ENCODE data around the gene ART1. TPM values are rescaled to one million over a fixed set of nuclear protein-coding genes. Genes with fewer than 3 reads are reported as not detected.
A peak's percentile ranks its signal among the peaks of the same experiment; 100 is the strongest.

ART1 gene
- total and polyA plus RNA-seq, 2 donors = 0.02 TPM; not detected in 1

- H3K27ac ChIP-seq (ENCODE audit: low read depth in 1 of 2, low read length in 1 of 2) = no peak overlapping the region
- no peaks in the 10 kb centered on the region for H3K4me1 ChIP-seq (ENCODE audit: control insufficient read depth in 2 of 2, insufficient read depth in 2 of 2, low read length in 2 of 2)
- H3K27me3 ChIP-seq (ENCODE audit: control insufficient read depth in 2 of 2, insufficient read depth in 1 of 2, low read length in 1 of 2) = no peaks in the 10 kb centered on the region
- peaks cover 47 to 76% of the 10 kb centered on the region in 2 donors for H3K36me3 ChIP-seq (ENCODE audit: control insufficient read depth in 2 of 2, insufficient read depth in 2 of 2, low read length in 1 of 2)
- no peak for DNase-seq (ENCODE audit: low read depth in 6 of 9, low spot score in 9 of 9)
- H3K4me3 ChIP-seq (ENCODE audit: low read length in 2 of 2) = no peak overlapping the region
- 99% methylated on average over 7 of the region's 7 CpGs for WGBS
- no peaks in the 10 kb centered on the region for H3K9me3 ChIP-seq (ENCODE audit: control insufficient read depth in 2 of 2, insufficient read depth in 1 of 2, low read length in 1 of 2)
Measured at GRCh38 chr11:3685923-3686322, 41.0 kb downstream of the ART1 start.

DNA sequence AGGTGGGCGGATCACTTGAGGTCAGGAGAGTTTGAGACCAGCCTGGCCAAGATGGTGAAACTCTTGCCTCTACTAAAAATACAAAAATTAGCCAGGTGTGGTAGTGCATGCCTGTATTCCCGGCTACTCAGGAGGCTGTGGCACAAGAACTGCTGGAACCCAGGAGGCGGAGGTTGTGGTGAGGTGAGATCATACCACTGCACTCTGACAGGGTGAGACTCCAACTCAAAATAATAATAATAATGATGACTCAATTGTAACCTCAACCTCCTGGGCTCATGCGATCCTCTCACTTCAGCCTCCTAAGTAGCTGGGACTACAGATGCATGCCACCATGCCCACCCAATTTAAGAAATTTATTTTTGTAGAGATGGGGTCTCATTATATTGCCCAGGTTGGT, 41.8 kb downstream of the ART1 start:
- WGBS = over 99% methylated on average over 4 of the region's 4 CpGs

GRCh38 chr11:3700410-3700809, 55.5 kb downstream of the ART1 start:
- no peak overlapping the region for H3K4me3 ChIP-seq (ENCODE audit: low read length in 2 of 2)
- no peaks in the 10 kb centered on the region for H3K27me3 ChIP-seq (ENCODE audit: control insufficient read depth in 2 of 2, insufficient read depth in 1 of 2, low read length in 1 of 2)
- DNase-seq (ENCODE audit: low read depth in 6 of 9, low spot score in 9 of 9) = no peak
- no peak overlapping the region for H3K27ac ChIP-seq (ENCODE audit: low read depth in 1 of 2, low read length in 1 of 2)
- peaks cover 52 to 78% of the 10 kb centered on the region in 2 donors for H3K36me3 ChIP-seq (ENCODE audit: control insufficient read depth in 2 of 2, insufficient read depth in 2 of 2, low read length in 1 of 2)
- WGBS = 94% methylated on average over 2 of the region's 2 CpGs
- H3K4me1 ChIP-seq (ENCODE audit: control insufficient read depth in 2 of 2, insufficient read depth in 2 of 2, low read length in 2 of 2) = no peaks in the 10 kb centered on the region
- H3K9me3 ChIP-seq (ENCODE audit: control insufficient read depth in 2 of 2, insufficient read depth in 1 of 2, low read length in 1 of 2) = no peaks in the 10 kb centered on the region

More for the DNA sequence above, 41.8 kb downstream of the ART1 start:
- Histone ChIP-seq H3K4me3 (ENCODE audit: low read length in 2 of 2) (no peak overlapping the region), H3K36me3 (ENCODE audit: control insufficient read depth in 2 of 2, insufficient read depth in 2 of 2, low read length in 1 of 2) (peaks cover 46 to 76% of the 10 kb centered on the region in 2 donors), H3K27me3 (ENCODE audit: control insufficient read depth in 2 of 2, insufficient read depth in 1 of 2, low read length in 1 of 2) (no peaks in the 10 kb centered on the region), H3K9me3 (ENCODE audit: control insufficient read depth in 2 of 2, insufficient read depth in 1 of 2, low read length in 1 of 2) (no peaks in the 10 kb centered on the region), H3K4me1 (ENCODE audit: control insufficient read depth in 2 of 2, insufficient read depth in 2 of 2, low read length in 2 of 2) (no peaks in the 10 kb centered on the region), H3K27ac (ENCODE audit: low read depth in 1 of 2, low read length in 1 of 2) (no peak overlapping the region)
- DNase-seq (ENCODE audit: low read depth in 6 of 9, low spot score in 9 of 9) = no peak

GRCh38 chr11:3700910-3701309, 56.0 kb downstream of the ART1 start:
- no peak overlapping the region for H3K4me3 ChIP-seq (ENCODE audit: low read length in 2 of 2)
- no peaks in the 10 kb centered on the region for H3K9me3 ChIP-seq (ENCODE audit: control insufficient read depth in 2 of 2, insufficient read depth in 1 of 2, low read length in 1 of 2)
- no peak overlapping the region for H3K27ac ChIP-seq (ENCODE audit: low read depth in 1 of 2, low read length in 1 of 2)
- H3K27me3 ChIP-seq (ENCODE audit: control insufficient read depth in 2 of 2, insufficient read depth in 1 of 2, low read length in 1 of 2) = no peaks in the 10 kb centered on the region
- 96% methylated on average over 2 of the region's 2 CpGs for WGBS
- H3K36me3 ChIP-seq (ENCODE audit: control insufficient read depth in 2 of 2, insufficient read depth in 2 of 2, low read length in 1 of 2) = peaks cover 50 to 78% of the 10 kb centered on the region in 2 donors
- H3K4me1 ChIP-seq (ENCODE audit: control insufficient read depth in 2 of 2, insufficient read depth in 2 of 2, low read length in 2 of 2) = no peaks in the 10 kb centered on the region
- no peak for DNase-seq (ENCODE audit: low read depth in 6 of 9, low spot score in 9 of 9)

DNA sequence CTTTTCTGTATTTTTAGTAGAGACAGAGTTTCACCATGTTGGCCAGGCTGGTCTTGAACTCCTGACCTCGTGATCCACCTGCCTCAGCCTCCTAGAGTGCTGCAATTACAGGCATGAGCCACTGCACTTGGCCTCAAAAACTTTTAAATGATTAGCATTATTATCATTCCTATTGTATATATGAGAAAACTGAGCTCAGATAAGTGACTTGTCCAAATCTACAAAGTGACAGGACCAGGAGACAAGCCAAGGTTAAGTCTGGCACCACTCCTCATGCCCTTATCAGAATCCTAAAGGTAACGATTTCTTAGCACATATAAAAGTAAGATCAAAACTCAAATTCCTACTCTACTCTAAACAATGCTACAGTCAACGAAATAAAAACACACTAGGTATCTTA, 58.5 kb downstream of the ART1 start:
- Histone ChIP-seq H3K4me3 (ENCODE audit: low read length in 2 of 2) (no peak overlapping the region), H3K36me3 (ENCODE audit: control insufficient read depth in 2 of 2, insufficient read depth in 2 of 2, low read length in 1 of 2) (peaks cover 42 to 79% of the 10 kb centered on the region in 2 donors), H3K9me3 (ENCODE audit: control insufficient read depth in 2 of 2, insufficient read depth in 1 of 2, low read length in 1 of 2) (no peaks in the 10 kb centered on the region), H3K27me3 (ENCODE audit: control insufficient read depth in 2 of 2, insufficient read depth in 1 of 2, low read length in 1 of 2) (no peaks in the 10 kb centered on the region), H3K4me1 (ENCODE audit: control insufficient read depth in 2 of 2, insufficient read depth in 2 of 2, low read length in 2 of 2) (no peaks in the 10 kb centered on the region), H3K27ac (ENCODE audit: low read depth in 1 of 2, low read length in 1 of 2) (no peak overlapping the region)
- 96% methylated on average over 3 of the region's 3 CpGs for WGBS
- no peak for DNase-seq (ENCODE audit: low read depth in 6 of 9, low spot score in 9 of 9)

- no peak for DNase-seq (ENCODE audit: low read depth in 6 of 9, low spot score in 9 of 9)
- H3K4me1 ChIP-seq (ENCODE audit: control insufficient read depth in 2 of 2, insufficient read depth in 2 of 2, low read length in 2 of 2) = no peaks in the 10 kb centered on the region
- 98% methylated on average over 2 of the region's 2 CpGs for WGBS
- no peaks in the 10 kb centered on the region for H3K27me3 ChIP-seq (ENCODE audit: control insufficient read depth in 2 of 2, insufficient read depth in 1 of 2, low read length in 1 of 2)
- H3K36me3 ChIP-seq (ENCODE audit: control insufficient read depth in 2 of 2, insufficient read depth in 2 of 2, low read length in 1 of 2) = peaks cover 25 to 71% of the 10 kb centered on the region in 2 donors
- H3K4me3 ChIP-seq (ENCODE audit: low read length in 2 of 2) = no peak overlapping the region
- no peak overlapping the region for H3K27ac ChIP-seq (ENCODE audit: low read depth in 1 of 2, low read length in 1 of 2)
- H3K9me3 ChIP-seq (ENCODE audit: control insufficient read depth in 2 of 2, insufficient read depth in 1 of 2, low read length in 1 of 2) = no peaks in the 10 kb centered on the region
Measured at GRCh38 chr11:3707176-3707575, 62.2 kb downstream of the ART1 start.

DNA sequence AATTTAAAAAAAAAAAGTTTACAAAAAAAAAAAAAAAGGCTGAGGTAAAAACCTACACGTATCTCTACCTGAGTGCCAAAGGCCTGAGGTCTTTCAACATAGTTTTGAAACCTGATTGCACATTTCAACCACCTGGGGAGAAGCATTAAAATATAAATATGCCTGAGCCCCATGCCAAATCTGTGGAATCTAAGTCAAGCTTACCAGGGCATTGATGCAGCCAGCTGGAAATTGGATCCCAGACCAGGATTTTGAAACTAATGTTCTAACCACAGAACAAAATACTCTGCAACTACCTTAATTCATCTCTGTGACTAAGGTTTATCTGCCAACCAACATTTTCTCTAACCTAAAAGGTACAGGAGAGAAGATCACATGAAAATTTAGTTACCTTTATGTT, 65.0 kb downstream of the ART1 start:
- no peak overlapping the region for H3K27ac ChIP-seq (ENCODE audit: low read depth in 1 of 2, low read length in 1 of 2)
- DNase-seq (ENCODE audit: low read depth in 6 of 9, low spot score in 9 of 9) = peak in 1 of 9 donors; percentile 16
- H3K27me3 ChIP-seq (ENCODE audit: control insufficient read depth in 2 of 2, insufficient read depth in 1 of 2, low read length in 1 of 2) = no peaks in the 10 kb centered on the region
- no peaks in the 10 kb centered on the region for H3K9me3 ChIP-seq (ENCODE audit: control insufficient read depth in 2 of 2, insufficient read depth in 1 of 2, low read length in 1 of 2)
- peaks cover 26 to 74% of the 10 kb centered on the region in 2 donors for H3K36me3 ChIP-seq (ENCODE audit: control insufficient read depth in 2 of 2, insufficient read depth in 2 of 2, low read length in 1 of 2)
- no peaks in the 10 kb centered on the region for H3K4me1 ChIP-seq (ENCODE audit: control insufficient read depth in 2 of 2, insufficient read depth in 2 of 2, low read length in 2 of 2)
- WGBS = 95% methylated on average over 1 of the region's 1 CpG
- no peak overlapping the region for H3K4me3 ChIP-seq (ENCODE audit: low read length in 2 of 2)

- 98% methylated on average over 4 of the region's 4 CpGs for WGBS
- Histone ChIP-seq H3K27ac (ENCODE audit: low read depth in 1 of 2, low read length in 1 of 2) (peak overlapping the region in 1 of 2 donors; percentile 53), H3K9me3 (ENCODE audit: control insufficient read depth in 2 of 2, insufficient read depth in 1 of 2, low read length in 1 of 2) (no peaks in the 10 kb centered on the region), H3K36me3 (ENCODE audit: control insufficient read depth in 2 of 2, insufficient read depth in 2 of 2, low read length in 1 of 2) (peaks cover 30 to 74% of the 10 kb centered on the region in 2 donors), H3K4me1 (ENCODE audit: control insufficient read depth in 2 of 2, insufficient read depth in 2 of 2, low read length in 2 of 2) (no peaks in the 10 kb centered on the region), H3K4me3 (ENCODE audit: low read length in 2 of 2) (no peak overlapping the region), H3K27me3 (ENCODE audit: control insufficient read depth in 2 of 2, insufficient read depth in 1 of 2, low read length in 1 of 2) (no peaks in the 10 kb centered on the region)
- no peak for DNase-seq (ENCODE audit: low read depth in 6 of 9, low spot score in 9 of 9)
Measured at GRCh38 chr11:3710485-3711259, 65.7 kb downstream of the ART1 start.

DNA sequence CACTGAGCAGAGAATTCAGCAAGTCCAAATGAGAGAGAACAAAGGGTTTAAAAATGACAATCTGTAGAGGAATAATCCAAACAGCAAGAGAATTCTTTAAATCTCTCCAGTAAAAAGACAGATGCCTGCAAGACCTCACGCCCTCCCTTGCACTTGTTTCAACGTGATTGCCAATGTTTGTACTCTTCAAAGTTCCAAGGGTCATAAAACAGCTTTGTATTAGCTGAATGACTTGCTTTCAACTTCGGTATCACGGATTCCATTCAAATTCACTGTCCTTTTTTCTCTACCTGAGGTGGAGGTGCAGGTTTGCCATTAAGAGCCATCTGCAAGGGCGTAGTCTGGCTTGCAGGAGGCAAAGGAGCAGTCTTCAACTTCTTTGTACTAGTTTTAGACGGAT, 67.3 kb downstream of the ART1 start:
- DNase-seq (ENCODE audit: low read depth in 6 of 9, low spot score in 9 of 9) = no peak
- no peaks in the 10 kb centered on the region for H3K9me3 ChIP-seq (ENCODE audit: control insufficient read depth in 2 of 2, insufficient read depth in 1 of 2, low read length in 1 of 2)
- WGBS = 96% methylated on average over 6 of the region's 6 CpGs
- H3K27me3 ChIP-seq (ENCODE audit: control insufficient read depth in 2 of 2, insufficient read depth in 1 of 2, low read length in 1 of 2) = no peaks in the 10 kb centered on the region
- peaks cover 35 to 77% of the 10 kb centered on the region in 2 donors for H3K36me3 ChIP-seq (ENCODE audit: control insufficient read depth in 2 of 2, insufficient read depth in 2 of 2, low read length in 1 of 2)
- H3K27ac ChIP-seq (ENCODE audit: low read depth in 1 of 2, low read length in 1 of 2) = no peak overlapping the region
- no peak overlapping the region for H3K4me3 ChIP-seq (ENCODE audit: low read length in 2 of 2)
- no peaks in the 10 kb centered on the region for H3K4me1 ChIP-seq (ENCODE audit: control insufficient read depth in 2 of 2, insufficient read depth in 2 of 2, low read length in 2 of 2)
